ENCODE data around the gene PLXNA4. TPM values are rescaled to one million over a fixed set of nuclear protein-coding genes. Genes with fewer than 3 reads are reported as not detected.

PLXNA4 gene
- total and polyA plus RNA-seq, 2 experiments from 2014 or later = 0.08 to 0.80 TPM

DNA sequence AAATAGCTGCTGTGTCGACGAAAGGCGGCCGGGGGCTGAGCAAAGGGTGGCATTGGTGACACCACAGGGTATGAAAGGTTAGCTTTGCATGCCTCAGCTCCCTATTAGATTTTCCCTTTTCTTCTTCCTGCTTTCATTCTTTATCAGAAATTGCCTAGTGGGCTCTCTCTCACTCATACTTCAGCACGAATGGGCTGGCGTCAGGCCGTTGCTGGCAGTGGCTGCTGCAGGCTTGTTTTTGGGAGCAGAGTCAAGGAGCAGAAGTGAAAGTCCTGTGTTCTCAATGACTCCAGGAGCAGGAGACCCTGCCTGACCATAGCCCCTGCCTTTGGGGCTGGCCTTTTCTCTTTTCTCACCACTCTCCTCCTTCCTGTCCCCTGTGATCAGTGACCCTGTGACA lies 318.0 kb downstream of the PLXNA4 start:
- no peaks in the 10 kb centered on the region for H3K36me3 Mint-ChIP-seq (ENCODE audit: low read depth)

More for the DNA sequence above, 318.0 kb downstream of the PLXNA4 start:
- no peaks in the 10 kb centered on the region for H3K9me2 ChIP-seq (ENCODE audit: insufficient read depth)
- Mint-ChIP-seq H3K4me3 (no peak overlapping the region), H3K4me1 (no peaks in the 10 kb centered on the region; the same call in 2 of the 3 replicates), H3K27me3 (ENCODE audit: insufficient read depth, low read depth, poor library complexity) (no peaks in the 10 kb centered on the region), H3K27ac (no peak overlapping the region), H3K9me3 (no peaks in the 10 kb centered on the region)
- H3K4me3 ChIP-seq = no peak overlapping the region
- TF ChIP-seq EZH2phosphoT487 (IDR thresholded peaks at IDR 0.05; ENCODE audit: unreplicated experiment) (no peak), POLR2AphosphoS5 (IDR thresholded peaks at IDR 0.05; ENCODE audit: low read depth) (no peak), ZNF114 (CRISPR knock-in tag; IDR thresholded peaks at IDR 0.05) (no peak), STAT1 (IDR thresholded peaks at IDR 0.05; ENCODE audit: unreplicated experiment) (no peak), CREB1 (CRISPR knock-in tag; IDR thresholded peaks at IDR 0.05; ENCODE audit: low read depth) (no peak), ZNF331 (CRISPR knock-in tag; IDR thresholded peaks at IDR 0.05; ENCODE audit: low read depth) (no peak), JUNB (IDR thresholded peaks at IDR 0.05; ENCODE audit: unreplicated experiment) (no peak), EZH2 (IDR thresholded peaks at IDR 0.05; ENCODE audit: low read depth, unreplicated experiment) (no peak), NANOG (IDR thresholded peaks at IDR 0.05; ENCODE audit: borderline replicate concordance) (no peak)
- TF ChIP-seq, protein P1, sequence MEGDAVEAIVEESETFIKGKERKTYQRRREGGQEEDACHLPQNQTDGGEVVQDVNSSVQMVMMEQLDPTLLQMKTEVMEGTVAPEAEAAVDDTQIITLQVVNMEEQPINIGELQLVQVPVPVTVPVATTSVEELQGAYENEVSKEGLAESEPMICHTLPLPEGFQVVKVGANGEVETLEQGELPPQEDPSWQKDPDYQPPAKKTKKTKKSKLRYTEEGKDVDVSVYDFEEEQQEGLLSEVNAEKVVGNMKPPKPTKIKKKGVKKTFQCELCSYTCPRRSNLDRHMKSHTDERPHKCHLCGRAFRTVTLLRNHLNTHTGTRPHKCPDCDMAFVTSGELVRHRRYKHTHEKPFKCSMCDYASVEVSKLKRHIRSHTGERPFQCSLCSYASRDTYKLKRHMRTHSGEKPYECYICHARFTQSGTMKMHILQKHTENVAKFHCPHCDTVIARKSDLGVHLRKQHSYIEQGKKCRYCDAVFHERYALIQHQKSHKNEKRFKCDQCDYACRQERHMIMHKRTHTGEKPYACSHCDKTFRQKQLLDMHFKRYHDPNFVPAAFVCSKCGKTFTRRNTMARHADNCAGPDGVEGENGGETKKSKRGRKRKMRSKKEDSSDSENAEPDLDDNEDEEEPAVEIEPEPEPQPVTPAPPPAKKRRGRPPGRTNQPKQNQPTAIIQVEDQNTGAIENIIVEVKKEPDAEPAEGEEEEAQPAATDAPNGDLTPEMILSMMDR (conservative IDR thresholded peaks at IDR 0.05; ENCODE audit: low read depth in 2 of 2) = no peak
- TF ChIP-seq, protein P2, sequence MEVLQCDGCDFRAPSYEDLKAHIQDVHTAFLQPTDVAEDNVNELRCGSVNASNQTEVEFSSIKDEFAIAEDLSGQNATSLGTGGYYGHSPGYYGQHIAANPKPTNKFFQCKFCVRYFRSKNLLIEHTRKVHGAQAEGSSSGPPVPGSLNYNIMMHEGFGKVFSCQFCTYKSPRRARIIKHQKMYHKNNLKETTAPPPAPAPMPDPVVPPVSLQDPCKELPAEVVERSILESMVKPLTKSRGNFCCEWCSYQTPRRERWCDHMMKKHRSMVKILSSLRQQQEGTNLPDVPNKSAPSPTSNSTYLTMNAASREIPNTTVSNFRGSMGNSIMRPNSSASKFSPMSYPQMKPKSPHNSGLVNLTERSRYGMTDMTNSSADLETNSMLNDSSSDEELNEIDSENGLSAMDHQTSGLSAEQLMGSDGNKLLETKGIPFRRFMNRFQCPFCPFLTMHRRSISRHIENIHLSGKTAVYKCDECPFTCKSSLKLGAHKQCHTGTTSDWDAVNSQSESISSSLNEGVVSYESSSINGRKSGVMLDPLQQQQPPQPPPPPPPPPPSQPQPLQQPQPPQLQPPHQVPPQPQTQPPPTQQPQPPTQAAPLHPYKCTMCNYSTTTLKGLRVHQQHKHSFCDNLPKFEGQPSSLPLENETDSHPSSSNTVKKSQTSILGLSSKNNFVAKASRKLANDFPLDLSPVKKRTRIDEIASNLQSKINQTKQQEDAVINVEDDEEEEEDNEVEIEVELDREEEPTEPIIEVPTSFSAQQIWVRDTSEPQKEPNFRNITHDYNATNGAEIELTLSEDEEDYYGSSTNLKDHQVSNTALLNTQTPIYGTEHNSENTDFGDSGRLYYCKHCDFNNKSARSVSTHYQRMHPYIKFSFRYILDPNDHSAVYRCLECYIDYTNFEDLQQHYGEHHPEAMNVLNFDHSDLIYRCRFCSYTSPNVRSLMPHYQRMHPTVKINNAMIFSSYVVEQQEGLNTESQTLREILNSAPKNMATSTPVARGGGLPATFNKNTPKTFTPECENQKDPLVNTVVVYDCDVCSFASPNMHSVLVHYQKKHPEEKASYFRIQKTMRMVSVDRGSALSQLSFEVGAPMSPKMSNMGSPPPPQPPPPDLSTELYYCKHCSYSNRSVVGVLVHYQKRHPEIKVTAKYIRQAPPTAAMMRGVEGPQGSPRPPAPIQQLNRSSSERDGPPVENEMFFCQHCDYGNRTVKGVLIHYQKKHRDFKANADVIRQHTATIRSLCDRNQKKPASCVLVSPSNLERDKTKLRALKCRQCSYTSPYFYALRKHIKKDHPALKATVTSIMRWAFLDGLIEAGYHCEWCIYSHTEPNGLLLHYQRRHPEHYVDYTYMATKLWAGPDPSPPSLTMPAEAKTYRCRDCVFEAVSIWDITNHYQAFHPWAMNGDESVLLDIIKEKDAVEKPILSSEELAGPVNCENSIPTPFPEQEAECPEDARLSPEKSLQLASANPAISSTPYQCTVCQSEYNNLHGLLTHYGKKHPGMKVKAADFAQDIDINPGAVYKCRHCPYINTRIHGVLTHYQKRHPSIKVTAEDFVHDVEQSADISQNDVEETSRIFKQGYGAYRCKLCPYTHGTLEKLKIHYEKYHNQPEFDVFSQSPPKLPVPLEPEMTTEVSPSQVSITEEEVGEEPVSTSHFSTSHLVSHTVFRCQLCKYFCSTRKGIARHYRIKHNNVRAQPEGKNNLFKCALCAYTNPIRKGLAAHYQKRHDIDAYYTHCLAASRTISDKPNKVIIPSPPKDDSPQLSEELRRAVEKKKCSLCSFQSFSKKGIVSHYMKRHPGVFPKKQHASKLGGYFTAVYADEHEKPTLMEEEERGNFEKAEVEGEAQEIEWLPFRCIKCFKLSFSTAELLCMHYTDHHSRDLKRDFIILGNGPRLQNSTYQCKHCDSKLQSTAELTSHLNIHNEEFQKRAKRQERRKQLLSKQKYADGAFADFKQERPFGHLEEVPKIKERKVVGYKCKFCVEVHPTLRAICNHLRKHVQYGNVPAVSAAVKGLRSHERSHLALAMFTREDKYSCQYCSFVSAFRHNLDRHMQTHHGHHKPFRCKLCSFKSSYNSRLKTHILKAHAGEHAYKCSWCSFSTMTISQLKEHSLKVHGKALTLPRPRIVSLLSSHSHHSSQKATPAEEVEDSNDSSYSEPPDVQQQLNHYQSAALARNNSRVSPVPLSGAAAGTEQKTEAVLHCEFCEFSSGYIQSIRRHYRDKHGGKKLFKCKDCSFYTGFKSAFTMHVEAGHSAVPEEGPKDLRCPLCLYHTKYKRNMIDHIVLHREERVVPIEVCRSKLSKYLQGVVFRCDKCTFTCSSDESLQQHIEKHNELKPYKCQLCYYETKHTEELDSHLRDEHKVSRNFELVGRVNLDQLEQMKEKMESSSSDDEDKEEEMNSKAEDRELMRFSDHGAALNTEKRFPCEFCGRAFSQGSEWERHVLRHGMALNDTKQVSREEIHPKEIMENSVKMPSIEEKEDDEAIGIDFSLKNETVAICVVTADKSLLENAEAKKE (CRISPR knock-in tag; IDR thresholded peaks at IDR 0.05) = no peak
- TF ChIP-seq, protein P3, sequence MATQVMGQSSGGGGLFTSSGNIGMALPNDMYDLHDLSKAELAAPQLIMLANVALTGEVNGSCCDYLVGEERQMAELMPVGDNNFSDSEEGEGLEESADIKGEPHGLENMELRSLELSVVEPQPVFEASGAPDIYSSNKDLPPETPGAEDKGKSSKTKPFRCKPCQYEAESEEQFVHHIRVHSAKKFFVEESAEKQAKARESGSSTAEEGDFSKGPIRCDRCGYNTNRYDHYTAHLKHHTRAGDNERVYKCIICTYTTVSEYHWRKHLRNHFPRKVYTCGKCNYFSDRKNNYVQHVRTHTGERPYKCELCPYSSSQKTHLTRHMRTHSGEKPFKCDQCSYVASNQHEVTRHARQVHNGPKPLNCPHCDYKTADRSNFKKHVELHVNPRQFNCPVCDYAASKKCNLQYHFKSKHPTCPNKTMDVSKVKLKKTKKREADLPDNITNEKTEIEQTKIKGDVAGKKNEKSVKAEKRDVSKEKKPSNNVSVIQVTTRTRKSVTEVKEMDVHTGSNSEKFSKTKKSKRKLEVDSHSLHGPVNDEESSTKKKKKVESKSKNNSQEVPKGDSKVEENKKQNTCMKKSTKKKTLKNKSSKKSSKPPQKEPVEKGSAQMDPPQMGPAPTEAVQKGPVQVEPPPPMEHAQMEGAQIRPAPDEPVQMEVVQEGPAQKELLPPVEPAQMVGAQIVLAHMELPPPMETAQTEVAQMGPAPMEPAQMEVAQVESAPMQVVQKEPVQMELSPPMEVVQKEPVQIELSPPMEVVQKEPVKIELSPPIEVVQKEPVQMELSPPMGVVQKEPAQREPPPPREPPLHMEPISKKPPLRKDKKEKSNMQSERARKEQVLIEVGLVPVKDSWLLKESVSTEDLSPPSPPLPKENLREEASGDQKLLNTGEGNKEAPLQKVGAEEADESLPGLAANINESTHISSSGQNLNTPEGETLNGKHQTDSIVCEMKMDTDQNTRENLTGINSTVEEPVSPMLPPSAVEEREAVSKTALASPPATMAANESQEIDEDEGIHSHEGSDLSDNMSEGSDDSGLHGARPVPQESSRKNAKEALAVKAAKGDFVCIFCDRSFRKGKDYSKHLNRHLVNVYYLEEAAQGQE (IDR thresholded peaks at IDR 0.05; ENCODE audit: unreplicated experiment) = no peak
- TF ChIP-seq, protein P4, sequence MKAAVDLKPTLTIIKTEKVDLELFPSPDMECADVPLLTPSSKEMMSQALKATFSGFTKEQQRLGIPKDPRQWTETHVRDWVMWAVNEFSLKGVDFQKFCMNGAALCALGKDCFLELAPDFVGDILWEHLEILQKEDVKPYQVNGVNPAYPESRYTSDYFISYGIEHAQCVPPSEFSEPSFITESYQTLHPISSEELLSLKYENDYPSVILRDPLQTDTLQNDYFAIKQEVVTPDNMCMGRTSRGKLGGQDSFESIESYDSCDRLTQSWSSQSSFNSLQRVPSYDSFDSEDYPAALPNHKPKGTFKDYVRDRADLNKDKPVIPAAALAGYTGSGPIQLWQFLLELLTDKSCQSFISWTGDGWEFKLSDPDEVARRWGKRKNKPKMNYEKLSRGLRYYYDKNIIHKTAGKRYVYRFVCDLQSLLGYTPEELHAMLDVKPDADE (IDR thresholded peaks at IDR 0.05) = no peak
- no peaks in the 10 kb centered on the region for H3K27me3 ChIP-seq (ENCODE audit: insufficient read depth)
- H4K20me1 ChIP-seq (replicated peaks; ENCODE audit: insufficient read depth) = no peaks in the 10 kb centered on the region
- DNase-seq (ENCODE audit: low spot score) (no peak), ATAC-seq (no peak)
- H2AFZ ChIP-seq = no peak overlapping the region
- H3K4me2 ChIP-seq = no peak overlapping the region
- H3K27ac ChIP-seq (ENCODE audit: low read depth) = no peak overlapping the region
- H3K36me3 ChIP-seq (ENCODE audit: insufficient read depth) = no peaks in the 10 kb centered on the region
- H3K79me2 ChIP-seq (replicated peaks; ENCODE audit: insufficient read depth) = no peaks in the 10 kb centered on the region
- no peaks in the 10 kb centered on the region for H3K4me1 ChIP-seq (ENCODE audit: insufficient read depth)
- no peaks in the 10 kb centered on the region for H3F3A ChIP-seq (replicated peaks; ENCODE audit: low read depth)

Measured in GM23338 (cell line).